Renal pelvis (tissue), 12 donors: ENCODE measurements around the gene DAPK1. TPM values are rescaled to one million over a fixed set of nuclear protein-coding genes. Genes with fewer than 3 reads are reported as not detected.

Experiments used
- DNase-seq: peaks from one replicate; pipeline ENCODE4 v3.0.0-alpha.2; 2013
- long read RNA-seq, 16 experiments: transcript quantifications; one replicate each; lab custom pipeline, GENCODE V29; 2026
- polyA plus RNA-seq, 3 donors: library from polyadenylated mRNA; unstranded; fragments of 120-200 nt; gene quantifications; one replicate each; pipeline ENCODE4 v1.2.1, GENCODE V29; 2013; ENCODE audit not compliant: insufficient read length in 3 of 3

Gene DAPK1
- 100 to 1,000 TPM in 1 of 3 donors, 10 to 100 TPM in 2; 69.0 to 101 (median 95.7) TPM for polyA plus RNA-seq
- long read RNA-seq, donor 1, full-length matches to known transcripts, result 4 of 9 reads
- long read RNA-seq, donor 1, partial matches to known transcripts, result 5 of 9 reads
- long read RNA-seq, donor 1, other reads (novel, unspliced or antisense), result 0 of 9 reads
- long read RNA-seq, donor 2, full-length matches to known transcripts, result 2 of 10 reads
- long read RNA-seq, donor 2, partial matches to known transcripts, result 8 of 10 reads
- long read RNA-seq, donor 2, other reads (novel, unspliced or antisense), result 0 of 10 reads
- long read RNA-seq, donor 3, full-length matches to known transcripts, result 2 of 2 reads
- long read RNA-seq, donor 3, partial matches to known transcripts, result 0 of 2 reads
- long read RNA-seq, donor 3, other reads (novel, unspliced or antisense), result 0 of 2 reads
- long read RNA-seq, donor 4, full-length matches to known transcripts, result 2 of 11 reads
- long read RNA-seq, donor 4, partial matches to known transcripts, result 9 of 11 reads
- long read RNA-seq, donor 4, other reads (novel, unspliced or antisense), result 0 of 11 reads
- long read RNA-seq, donor 5, full-length matches to known transcripts, result 1 of 1 reads
- long read RNA-seq, donor 5, partial matches to known transcripts, result 0 of 1 reads
- long read RNA-seq, donor 5, other reads (novel, unspliced or antisense), result 0 of 1 reads
- long read RNA-seq, donor 6, full-length matches to known transcripts, result 5 of 18 reads
- long read RNA-seq, donor 6, partial matches to known transcripts, result 13 of 18 reads
- long read RNA-seq, donor 6, other reads (novel, unspliced or antisense), result 0 of 18 reads
- long read RNA-seq, donor 7, full-length matches to known transcripts, result 3 of 8 reads
- long read RNA-seq, donor 7, partial matches to known transcripts, result 5 of 8 reads
- long read RNA-seq, donor 7, other reads (novel, unspliced or antisense), result 0 of 8 reads
- long read RNA-seq, donor 8, result 0 reads
- long read RNA-seq, donor 9, result 0 reads
- long read RNA-seq, donor 10, partial matches to known transcripts, result 5 of 8 reads
- long read RNA-seq, donor 10, other reads (novel, unspliced or antisense), result 0 of 8 reads
- long read RNA-seq, donor 11, full-length matches to known transcripts, result 3 of 14 reads
- long read RNA-seq, donor 11, partial matches to known transcripts, result 11 of 14 reads
- long read RNA-seq, donor 11, other reads (novel, unspliced or antisense), result 0 of 14 reads
- long read RNA-seq, donor 12, full-length matches to known transcripts, result 7 of 22 reads
- long read RNA-seq, donor 12, partial matches to known transcripts, result 15 of 22 reads
- long read RNA-seq, donor 12, other reads (novel, unspliced or antisense), result 0 of 22 reads
- long read RNA-seq, donor 13, full-length matches to known transcripts, result 2 of 16 reads
- long read RNA-seq, donor 13, partial matches to known transcripts, result 14 of 16 reads
- long read RNA-seq, donor 13, other reads (novel, unspliced or antisense), result 0 of 16 reads
- long read RNA-seq, donor 14, result 0 reads
- long read RNA-seq, donor 15, full-length matches to known transcripts, result 7 of 55 reads
- long read RNA-seq, donor 15, partial matches to known transcripts, result 48 of 55 reads
- long read RNA-seq, donor 15, other reads (novel, unspliced or antisense), result 0 of 55 reads
- long read RNA-seq, donor 16, full-length matches to known transcripts, result 3 of 9 reads
- long read RNA-seq, donor 16, partial matches to known transcripts, result 6 of 9 reads
- long read RNA-seq, donor 16, other reads (novel, unspliced or antisense), result 0 of 9 reads

GRCh38 chr9:87497604-87498045 is at the start of gene DAPK1:
TSS of gene DAPK1 (plus strand) at chr9:87497867. CDS start at chr9:87499078, 1,211 bp downstream.
- DNase-seq, result peak; percentile 82

- DNase-seq, result no peak
These were observed 46.5 kb upstream of the DAPK1 start for GRCh38 chr9:87451149-87451548.

GRCh38 chr9:87455407-87455806 is 42.3 kb upstream of the DAPK1 start:
- no peak for DNase-seq

- no peak for DNase-seq
These were observed 36.4 kb upstream of the DAPK1 start for GRCh38 chr9:87461256-87461655.

- no peak for DNase-seq
These were observed 33.3 kb upstream of the DAPK1 start for GRCh38 chr9:87464110-87464991.

- DNase-seq, result no peak
These were observed 32.7 kb upstream of the DAPK1 start for GRCh38 chr9:87464992-87465378.

GRCh38 chr9:87465816-87466215 is 31.9 kb upstream of the DAPK1 start:
- peak; percentile 19 for DNase-seq

- no peak for DNase-seq
These were observed 30.5 kb upstream of the DAPK1 start for GRCh38 chr9:87467187-87467586.

GRCh38 chr9:87469793-87470465 is 27.7 kb upstream of the DAPK1 start:
- no peak for DNase-seq

GRCh38 chr9:87471746-87472145 is 25.9 kb upstream of the DAPK1 start:
- peak; percentile 57 for DNase-seq

- no peak for DNase-seq
These were observed 22.2 kb upstream of the DAPK1 start for GRCh38 chr9:87475463-87475862.

GRCh38 chr9:87478226-87478992 is 19.3 kb upstream of the DAPK1 start:
- DNase-seq, result no peak

GRCh38 chr9:87479801-87480201 is 17.9 kb upstream of the DAPK1 start:
- DNase-seq, result no peak

- no peak for DNase-seq
These were observed 15.5 kb upstream of the DAPK1 start for GRCh38 chr9:87481890-87482855.

- DNase-seq, result no peak
These were observed 7.4 kb upstream of the DAPK1 start for GRCh38 chr9:87490225-87490624.

- no peak for DNase-seq
These were observed 6.8 kb upstream of the DAPK1 start for GRCh38 chr9:87490907-87491306.

GRCh38 chr9:87491523-87491922 is 6.1 kb upstream of the DAPK1 start:
- no peak for DNase-seq
